Ascending aorta (tissue), 2 donors: ENCODE results near the gene CYP2S1. TPM values are rescaled to one million over a fixed set of nuclear protein-coding genes. Genes with fewer than 3 reads are reported as not detected.

Source experiments
- DNase-seq, 2 donors: peaks; one replicate each; pipeline ENCODE4 v3.0.0-alpha.2; 2019; ENCODE audit warnings: low spot score in 2 of 2
- H3K27ac ChIP-seq, 2 donors: fragments of 200-600 bp; sonication (generic); one replicate each; pipeline ENCODE4 v1.5.1; 2016 to 2017; ENCODE audit warnings: mild to moderate bottlenecking in 1 of 2
- H3K27me3 ChIP-seq: fragments of 200-600 bp; sonication (generic); one replicate; pipeline ENCODE4 v1.5.1; 2017
- H3K36me3 ChIP-seq, 2 donors: fragments of 200-600 bp; sonication (generic); one replicate each; pipeline ENCODE4 v1.5.1; 2016
- H3K4me1 ChIP-seq, 2 donors: fragments of 200-600 bp; sonication (generic); one replicate each; pipeline ENCODE4 v1.5.1; 2016 to 2017; ENCODE audit warnings: mild to moderate bottlenecking in 1 of 2
- H3K4me3 ChIP-seq, 2 donors: fragments of 200-600 bp; sonication (generic); one replicate each; pipeline ENCODE4 v1.5.1; 2016 to 2017; ENCODE audit warnings: mild to moderate bottlenecking in 1 of 2
- H3K9me3 ChIP-seq, 2 donors: fragments of 200-600 bp; sonication (generic); one replicate each; pipeline ENCODE4 v1.5.1; 2016
- CTCF ChIP-seq, 3 experiments: fragments of 200-600 bp in 2 of 3; fragments of 450-650 bp in 1 of 3; sonication (generic) in 2 of 3; IDR thresholded peaks; one replicate each; pipeline ENCODE4 v1.5.1; 2016 to 2019; ENCODE audit warnings: antibody characterized with exemption in 3 of 3, mild to moderate bottlenecking in 1 of 3, moderate library complexity in 1 of 3
- intact Hi-C: fragments of 100-400 bp; cut with DNase I; formaldehyde crosslinking; loops from one replicate; pipeline ENCODE4 v1.15.1; 2023
- total RNA-seq: library from RNA; depleted of rRNA; stranded (reverse); fragments of >200 nt; gene quantifications from one replicate; pipeline ENCODE4 v1.1.0, GENCODE V29; 2016

Gene CYP2S1
- total RNA-seq, 1 donor from 2014 or later = not detected

GRCh38 chr19:41238244-41238643 lies 45.2 kb downstream of the CYP2S1 start:
- no peak for DNase-seq
- Histone ChIP-seq H3K4me1 (no peaks in the 10 kb centered on the region), H3K4me3 (no peak overlapping the region), H3K27me3 (no peaks in the 10 kb centered on the region), H3K36me3 (peaks cover 87 to 92% of the 10 kb centered on the region in 2 donors), H3K27ac (no peak overlapping the region), H3K9me3 (no peaks in the 10 kb centered on the region)
- intact Hi-C loops = no loop called here
- TF ChIP-seq CTCF (IDR thresholded peaks at IDR 0.05) = no peak

GRCh38 chr19:41239363-41239762 lies 46.3 kb downstream of the CYP2S1 start:
- Histone ChIP-seq H3K36me3 (peaks cover 88 to 94% of the 10 kb centered on the region in 2 donors), H3K27ac (no peak overlapping the region), H3K4me3 (no peak overlapping the region), H3K9me3 (no peaks in the 10 kb centered on the region), H3K4me1 (no peaks in the 10 kb centered on the region), H3K27me3 (no peaks in the 10 kb centered on the region)
- DNase-seq = no peak
- no peak for TF ChIP-seq CTCF (IDR thresholded peaks at IDR 0.05)
- intact Hi-C loops = no loop called here

- TF ChIP-seq CTCF (IDR thresholded peaks at IDR 0.05) = no peak
- intact Hi-C loops = no loop called here
- Histone ChIP-seq H3K4me1 (no peaks in the 10 kb centered on the region), H3K36me3 (peaks cover 88 to 94% of the 10 kb centered on the region in 2 donors), H3K27me3 (no peaks in the 10 kb centered on the region), H3K4me3 (no peak overlapping the region), H3K9me3 (no peaks in the 10 kb centered on the region), H3K27ac (no peak overlapping the region)
- DNase-seq = no peak
Observed at GRCh38 chr19:41239961-41240574, 47.0 kb downstream of the CYP2S1 start.

GRCh38 chr19:41241859-41242258 lies 48.8 kb downstream of the CYP2S1 start:
- H3K9me3 ChIP-seq = no peaks in the 10 kb centered on the region
- TF ChIP-seq CTCF (IDR thresholded peaks at IDR 0.05) = no peak
- no peaks in the 10 kb centered on the region for H3K4me1 ChIP-seq
- H3K36me3 ChIP-seq = peaks cover 92 to 94% of the 10 kb centered on the region in 2 donors
- DNase-seq = no peak
- no peak overlapping the region for H3K4me3 ChIP-seq
- no peak overlapping the region for H3K27ac ChIP-seq
- H3K27me3 ChIP-seq = no peaks in the 10 kb centered on the region
- intact Hi-C loops = no loop called here

- no peak overlapping the region for H3K27ac ChIP-seq
- H3K4me1 ChIP-seq = no peaks in the 10 kb centered on the region
- H3K4me3 ChIP-seq = no peak overlapping the region
- intact Hi-C loops = no loop called here
- H3K9me3 ChIP-seq = no peaks in the 10 kb centered on the region
- no peak for DNase-seq
- TF ChIP-seq CTCF (IDR thresholded peaks at IDR 0.05) = no peak
- peaks cover 90 to 93% of the 10 kb centered on the region in 2 donors for H3K36me3 ChIP-seq
- H3K27me3 ChIP-seq = no peaks in the 10 kb centered on the region
Observed at GRCh38 chr19:41244117-41244516, 51.1 kb downstream of the CYP2S1 start.

- Histone ChIP-seq H3K27me3 (no peaks in the 10 kb centered on the region), H3K27ac (no peak overlapping the region), H3K9me3 (no peaks in the 10 kb centered on the region), H3K4me1 (no peaks in the 10 kb centered on the region), H3K36me3 (peaks cover 94% of the 10 kb centered on the region in 2 donors), H3K4me3 (no peak overlapping the region)
- intact Hi-C loops = no loop called here
- no peak for TF ChIP-seq CTCF (IDR thresholded peaks at IDR 0.05)
- no peak for DNase-seq
Observed at GRCh38 chr19:41245843-41246242, 52.8 kb downstream of the CYP2S1 start.
